SJSA1 (cell line): ENCODE data around the gene ADAMTS13. TPM values are rescaled to one million over a fixed set of nuclear protein-coding genes. Genes with fewer than 3 reads are reported as not detected.
A peak's percentile ranks its signal among the peaks of the same experiment; 100 is the strongest.
"Not testable (repeated sequence)": the region's sequence is repeated elsewhere in the genome, so short reads cannot be mapped to it uniquely, and the experiment has no call there.

ENCODE experiments used
- DNase-seq, 2 experiments: peaks; one replicate each; pipeline ENCODE4 v3.0.0-alpha.2; 2015 to 2020; ENCODE audit warnings: low spot score in 2 of 2, low read depth in 1 of 2
- H3K27ac ChIP-seq: fragments of 250-450 bp; sonication (Bioruptor Pico); 2 replicates; pipeline ENCODE4 v1.5.1; 2020; ENCODE audit warnings: mild to moderate bottlenecking, moderate library complexity
- H3K27me3 ChIP-seq: fragments of 250-450 bp; sonication (Bioruptor Pico); replicated peaks from 2 replicates; pipeline ENCODE4 v1.5.1; 2020; ENCODE audit warnings: mild to moderate bottlenecking, moderate library complexity
- H3K36me3 ChIP-seq: fragments of 250-450 bp; sonication (Bioruptor Pico); 2 replicates; pipeline ENCODE4 v1.5.1; 2020; ENCODE audit warnings: mild to moderate bottlenecking
- H3K4me1 ChIP-seq: fragments of 250-450 bp; sonication (Bioruptor Pico); replicated peaks from 2 replicates; pipeline ENCODE4 v1.6.1; 2021; ENCODE audit warnings: mild to moderate bottlenecking
- H3K4me3 ChIP-seq: fragments of 250-450 bp; sonication (Bioruptor Pico); 2 replicates; pipeline ENCODE4 v1.5.1; 2020; ENCODE audit warnings: mild to moderate bottlenecking
- H3K9me3 ChIP-seq: fragments of 250-450 bp; sonication (Bioruptor Pico); replicated peaks from 2 replicates; pipeline ENCODE4 v1.5.1; 2020; ENCODE audit warnings: mild to moderate bottlenecking
- total RNA-seq: library from RNA; depleted of rRNA; stranded (reverse); fragments of >200 nt; shearing (Covaris generic); gene quantifications from 2 replicates; pipeline ENCODE4 v1.2.3, GENCODE V29; 2014; rRNA removed

The ADAMTS13 gene
- 0.24 and 0.88 TPM in 2 replicates for total RNA-seq

- H3K27me3 ChIP-seq, result no peaks in the 10 kb centered on the region
- no peak for DNase-seq
- peaks cover under 1% of the 10 kb centered on the region for H3K4me1 ChIP-seq
- H3K9me3 ChIP-seq, result no peaks in the 10 kb centered on the region
- no peak within 1 kb of the TSS for H3K4me3 ChIP-seq
- H3K27ac ChIP-seq, result no peak within 1 kb of the TSS
- peaks cover 4% of the 10 kb centered on the region; the same call in 1 of the 2 replicates for H3K36me3 ChIP-seq
Observed at GRCh38 chr9:133421615-133422542, at the start of gene ADAMTS13. ADAMTS13 (plus strand) TSS chr9:133422367; CDS start chr9:133422444, 77 bp downstream.

DNA sequence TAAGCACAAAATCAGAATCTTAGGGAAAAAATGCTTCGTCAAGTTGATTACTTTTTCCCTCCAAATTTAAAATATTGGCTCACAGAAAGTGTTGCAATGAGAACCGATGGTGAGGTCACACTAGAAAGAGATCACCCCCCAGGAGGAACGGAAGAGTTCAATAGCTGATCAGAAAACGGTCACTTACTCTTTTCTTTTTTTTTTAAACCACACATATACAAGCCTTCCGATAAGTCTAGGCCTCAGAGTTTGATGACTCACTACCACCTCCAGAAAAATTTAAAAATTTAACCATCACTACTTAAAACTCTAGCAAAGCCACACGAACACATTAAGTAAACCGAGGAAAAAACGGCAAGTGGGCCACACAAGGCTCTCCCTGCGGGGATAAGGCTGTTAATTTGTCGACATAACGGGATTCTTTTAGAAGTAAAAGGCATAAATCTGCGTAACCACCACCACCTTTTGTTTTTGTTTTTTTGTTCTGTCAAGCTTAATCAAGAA is 47.5 kb upstream of the ADAMTS13 start:
- Histone ChIP-seq H3K27ac (peak overlapping the region; percentile 94), H3K4me3 (peak overlapping the region; percentile 99), H3K36me3 (peaks cover 55% of the 10 kb centered on the region), H3K4me1 (peaks cover 8% of the 10 kb centered on the region), H3K27me3 (no peaks in the 10 kb centered on the region), H3K9me3 (0 out of 2 replicates have a peak, but pooled peaks cover 3% of the 10 kb centered on the region)
- peak in 1 of 2 experiments; percentile 50 for DNase-seq

DNA sequence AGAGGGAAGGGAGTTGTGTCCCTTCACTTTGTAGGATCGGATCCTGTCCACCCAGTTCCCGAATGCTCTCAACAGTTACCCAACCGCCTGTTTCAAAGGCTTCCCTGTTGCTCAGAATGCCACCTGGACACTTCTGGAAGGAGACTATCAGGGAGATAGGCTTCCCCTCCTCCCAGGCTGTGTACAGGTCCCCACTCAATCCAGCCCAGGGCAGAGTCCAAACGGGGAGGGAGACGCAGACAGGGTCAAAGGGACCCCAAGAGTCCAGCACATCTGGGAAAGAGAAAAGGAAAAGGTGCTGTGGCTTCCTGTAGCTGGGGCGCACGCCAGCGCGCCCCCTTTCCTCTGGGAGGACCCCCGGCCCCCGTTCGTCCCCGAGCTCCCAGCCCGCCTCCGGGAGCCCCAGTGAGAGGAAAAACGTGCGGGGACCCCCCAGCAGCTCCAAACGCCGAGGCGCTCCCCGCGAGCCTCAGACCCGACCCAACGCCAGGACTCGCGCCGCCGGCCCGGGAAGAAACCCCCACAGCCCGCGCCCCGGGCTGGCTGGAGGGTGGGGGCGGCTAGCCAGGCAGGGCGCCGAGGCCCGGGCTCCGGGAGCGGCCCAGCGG is 46.9 kb upstream of the ADAMTS13 start:
- Histone ChIP-seq H3K4me1 (peaks cover 8% of the 10 kb centered on the region), H3K27ac (peak overlapping the region; percentile 94), H3K4me3 (peak overlapping the region; percentile 99), H3K9me3 (0 out of 2 replicates have a peak, but pooled peaks cover 3% of the 10 kb centered on the region), H3K27me3 (no peaks in the 10 kb centered on the region), H3K36me3 (peaks cover 50% of the 10 kb centered on the region)
- DNase-seq, result no peak

GRCh38 chr9:133375724-133376654 is 46.2 kb upstream of the ADAMTS13 start, which contains the start of the genes STKLD1 and SURF4:
STKLD1 (plus strand) TSS chr9:133376366; CDS start chr9:133376474, 108 bp downstream.
SURF4 (minus strand) TSS chr9:133376060; CDS start chr9:133375969, 91 bp downstream.
- Histone ChIP-seq H3K27me3 (no peaks in the 10 kb centered on the region), H3K4me3 (peak within 1 kb of the TSS; percentile 99), H3K27ac (peak within 1 kb of the TSS; percentile 94), H3K9me3 (0 out of 2 replicates have a peak, but pooled peaks cover 3% of the 10 kb centered on the region), H3K36me3 (peaks cover 42% of the 10 kb centered on the region), H3K4me1 (peaks cover 8% of the 10 kb centered on the region)
- DNase-seq, result peak; percentile 92 to 93

DNA sequence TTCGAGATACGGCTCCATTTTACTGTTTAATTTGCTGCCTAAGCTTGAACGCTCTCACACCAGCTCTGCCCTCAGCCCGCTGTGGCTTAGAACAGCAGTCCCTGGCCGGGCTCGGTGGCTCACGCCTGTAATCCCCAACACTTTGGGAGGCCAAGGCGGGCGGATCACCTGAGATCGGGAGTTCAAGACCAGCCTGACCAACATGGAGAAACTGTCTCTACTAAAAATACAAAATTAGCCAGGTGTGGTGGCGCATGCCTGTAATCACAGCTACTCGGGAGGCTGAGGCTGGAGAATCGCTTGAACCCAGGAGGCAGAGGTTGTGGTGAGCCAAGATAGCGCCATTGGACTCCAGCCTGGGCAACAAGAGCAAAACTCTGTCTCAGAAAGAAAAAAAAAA is 44.9 kb upstream of the ADAMTS13 start:
- H3K36me3 ChIP-seq, result peaks cover 29% of the 10 kb centered on the region
- DNase-seq, H3K4me1 ChIP-seq, H3K9me3 ChIP-seq, H3K27me3 ChIP-seq, H3K27ac ChIP-seq, H3K4me3 ChIP-seq: not testable (repeated sequence)

DNA sequence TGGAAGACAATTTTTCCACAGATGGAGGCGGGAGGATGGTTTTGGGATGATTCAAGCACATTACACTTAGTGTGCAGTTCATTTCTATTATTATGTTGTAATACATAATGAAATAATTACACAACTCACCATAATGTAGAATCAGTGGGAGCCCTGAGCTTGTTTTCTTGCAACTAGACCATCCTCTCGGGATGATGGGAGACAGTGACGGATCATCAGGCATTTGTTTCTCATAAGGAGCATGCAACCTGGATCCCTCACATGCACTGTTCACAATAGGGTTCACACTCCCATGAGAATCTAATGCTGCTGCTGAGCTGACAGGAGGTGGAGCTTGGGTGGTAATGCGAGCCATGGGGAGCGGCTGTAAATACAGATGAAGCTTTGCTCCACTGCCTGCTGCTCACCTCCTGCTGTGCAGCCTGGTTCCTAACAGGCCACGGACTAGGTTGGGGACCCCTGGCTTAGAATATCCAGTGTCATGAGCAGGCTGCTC is 44.4 kb upstream of the ADAMTS13 start:
- no peaks in the 10 kb centered on the region for H3K27me3 ChIP-seq
- H3K9me3 ChIP-seq, result 0 out of 2 replicates have a peak, but pooled peaks cover 3% of the 10 kb centered on the region
- DNase-seq, result no peak
- H3K27ac ChIP-seq, result no peak overlapping the region
- peaks cover 8% of the 10 kb centered on the region for H3K4me1 ChIP-seq
- no peak overlapping the region for H3K4me3 ChIP-seq
- peaks cover 24% of the 10 kb centered on the region for H3K36me3 ChIP-seq

- peaks cover 8% of the 10 kb centered on the region for H3K4me1 ChIP-seq
- H3K9me3 ChIP-seq, result 0 out of 2 replicates have a peak, but pooled peaks cover 3% of the 10 kb centered on the region
- no peaks in the 10 kb centered on the region for H3K27me3 ChIP-seq
- H3K4me3 ChIP-seq, result no peak overlapping the region
- DNase-seq, result no peak
- H3K27ac ChIP-seq, result no peak overlapping the region
- H3K36me3 ChIP-seq, result peaks cover 17% of the 10 kb centered on the region
Observed at GRCh38 chr9:133378408-133378962, 43.7 kb upstream of the ADAMTS13 start.

DNA sequence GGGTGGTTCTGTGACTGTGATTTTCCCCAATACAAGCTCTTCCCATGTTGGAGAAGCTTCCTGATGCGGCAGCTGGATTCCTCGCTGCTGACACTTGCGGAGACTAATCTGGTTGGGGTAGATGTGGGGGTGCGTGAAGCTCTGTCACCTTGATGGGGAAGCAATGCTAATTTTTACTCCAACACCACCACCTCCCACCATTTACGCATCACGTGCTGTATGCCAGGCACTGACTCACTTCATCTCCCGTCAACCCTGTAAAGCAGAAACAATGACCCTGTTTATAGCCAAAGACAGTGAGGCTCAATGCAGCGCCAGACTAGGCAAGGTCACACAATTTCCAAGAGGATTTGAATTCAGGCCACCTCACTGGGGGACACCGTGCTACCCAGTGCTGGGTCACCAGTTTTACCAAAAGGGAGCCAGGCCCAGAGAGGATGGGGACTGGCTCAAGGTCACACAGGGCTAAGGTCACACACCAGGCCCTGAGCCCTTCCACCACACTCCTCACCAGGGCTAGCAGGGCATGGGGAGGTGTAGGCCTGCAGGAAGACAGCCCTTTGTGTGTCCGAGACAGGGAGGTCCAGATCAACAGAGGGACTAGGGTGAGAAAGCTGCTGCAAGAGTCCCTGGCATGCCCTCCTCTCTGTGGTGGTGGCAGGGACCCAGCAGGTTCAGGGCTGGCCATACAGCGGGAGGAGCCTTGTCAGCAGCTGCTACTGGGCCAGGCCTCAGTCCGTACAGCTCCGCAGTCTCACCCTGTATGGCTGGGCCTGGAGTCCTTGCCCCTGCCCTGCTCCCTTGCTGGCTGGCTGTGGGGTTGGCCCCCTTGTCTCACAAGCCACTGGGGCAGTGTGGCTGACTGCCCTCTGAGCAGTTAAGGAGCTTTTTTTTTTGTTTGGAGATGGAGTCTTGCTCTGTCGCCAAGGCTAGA is 42.7 kb upstream of the ADAMTS13 start:
- Histone ChIP-seq H3K4me1 (peaks cover 4% of the 10 kb centered on the region), H3K4me3 (no peak overlapping the region), H3K9me3 (0 out of 2 replicates have a peak, but pooled peaks cover 3% of the 10 kb centered on the region), H3K27me3 (no peaks in the 10 kb centered on the region), H3K36me3 (peaks cover 11% of the 10 kb centered on the region), H3K27ac (no peak overlapping the region)
- no peak for DNase-seq

- H3K9me3 ChIP-seq, result 0 out of 2 replicates have a peak, but pooled peaks cover 1% of the 10 kb centered on the region
- peaks cover 1% of the 10 kb centered on the region for H3K36me3 ChIP-seq
- no peak for DNase-seq
- no peaks in the 10 kb centered on the region for H3K27me3 ChIP-seq
- H3K4me3 ChIP-seq, result no peak overlapping the region
- peaks cover 4% of the 10 kb centered on the region for H3K4me1 ChIP-seq
- no peak overlapping the region for H3K27ac ChIP-seq
Observed at GRCh38 chr9:133380734-133381133, 41.4 kb upstream of the ADAMTS13 start.

DNA sequence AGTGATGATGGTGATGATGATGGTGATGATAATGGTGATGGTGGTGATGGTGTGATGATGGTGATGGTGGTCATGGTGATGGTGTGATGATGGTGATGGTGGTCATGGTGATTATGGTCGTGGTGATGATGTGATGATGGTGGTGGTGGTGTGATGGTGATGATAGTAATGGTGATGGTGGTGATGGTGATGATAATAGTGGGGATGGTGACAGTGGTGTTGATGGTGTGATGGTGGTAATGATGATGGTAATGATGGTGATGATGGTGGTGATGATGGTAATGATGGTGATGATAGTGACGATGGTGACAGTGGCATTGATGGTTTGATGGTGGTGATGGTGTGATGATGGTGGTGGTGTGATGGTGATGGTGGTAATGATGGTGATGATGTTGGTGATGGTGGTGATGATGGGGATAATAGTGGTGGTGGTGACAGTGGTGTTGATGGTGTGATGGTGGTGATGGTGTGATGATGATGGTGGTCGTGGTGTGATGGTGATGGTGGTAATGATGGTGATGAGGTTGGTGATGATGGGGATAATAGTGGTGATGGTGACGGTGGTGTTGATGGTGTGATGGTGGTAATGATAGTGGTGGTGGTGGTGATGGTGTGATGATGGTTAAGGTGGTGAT is 39.5 kb upstream of the ADAMTS13 start:
- no peak overlapping the region for H3K27ac ChIP-seq
- DNase-seq, result no peak
- H3K36me3 ChIP-seq, result no peaks in the 10 kb centered on the region
- no peaks in the 10 kb centered on the region for H3K9me3 ChIP-seq
- no peaks in the 10 kb centered on the region for H3K27me3 ChIP-seq
- H3K4me3 ChIP-seq, result no peak overlapping the region
- H3K4me1 ChIP-seq, result no peaks in the 10 kb centered on the region

DNA sequence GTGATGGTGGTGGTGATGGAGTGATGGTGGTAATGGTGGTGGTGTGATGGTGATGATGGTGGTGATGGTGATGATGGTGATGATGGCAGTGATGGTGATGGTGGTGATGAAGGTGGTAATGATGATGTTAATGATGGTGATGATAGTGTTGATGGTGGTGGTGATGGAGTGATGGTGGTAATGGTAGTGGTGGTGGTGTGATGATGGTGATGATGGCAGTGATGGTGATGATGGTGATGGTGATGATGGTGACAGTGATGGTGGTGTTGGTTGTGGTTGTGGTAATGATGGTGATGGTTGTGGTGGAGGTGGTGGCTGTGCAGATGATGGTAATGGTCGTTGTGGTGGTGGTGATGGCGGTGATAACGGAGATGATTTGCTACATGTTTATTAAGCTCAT is 38.7 kb upstream of the ADAMTS13 start:
- Histone ChIP-seq H3K9me3 (no peaks in the 10 kb centered on the region), H3K4me1 (no peaks in the 10 kb centered on the region), H3K36me3 (no peaks in the 10 kb centered on the region), H3K27ac (no peak overlapping the region), H3K27me3 (no peaks in the 10 kb centered on the region), H3K4me3 (no peak overlapping the region)
- no peak for DNase-seq
